Lower leg skin (tissue), 3 donors: ENCODE measurements around the gene F7.

ENCODE experiments used
- CTCF ChIP-seq, 3 donors: fragments of 450-650 bp; IDR thresholded peaks; one replicate each; pipeline ENCODE4 v1.5.1; 2016; ENCODE audit warnings: antibody characterized with exemption in 3 of 3, mild to moderate bottlenecking in 3 of 3, moderate library complexity in 2 of 3
- POLR2A ChIP-seq, 2 donors: fragments of 450-650 bp; IDR thresholded peaks; one replicate each; pipeline ENCODE4 v1.6.1; 2016 to 2017; ENCODE audit warnings: antibody characterized with exemption in 2 of 2, mild to moderate bottlenecking in 1 of 2, moderate library complexity in 1 of 2

GRCh38 chr13:113110852-113111315 lies 5.3 kb downstream of the F7 start:
- TF ChIP-seq CTCF (IDR thresholded peaks at IDR 0.05) (no peak), POLR2A (IDR thresholded peaks at IDR 0.05) (no peak)
